DMS114 treated with DMSO at 0.1 percent for 48 hours (cell line): ENCODE data around the gene CHRNB2.
A peak's percentile ranks its signal among the peaks of the same experiment; 100 is the strongest.

Experiments used
- DNase-seq: peaks from one replicate; lab custom pipeline; 2025; ENCODE audit not compliant: unreplicated experiment; lab: John Stamatoyannopoulos, UW

CHRNB2 gene

DNA sequence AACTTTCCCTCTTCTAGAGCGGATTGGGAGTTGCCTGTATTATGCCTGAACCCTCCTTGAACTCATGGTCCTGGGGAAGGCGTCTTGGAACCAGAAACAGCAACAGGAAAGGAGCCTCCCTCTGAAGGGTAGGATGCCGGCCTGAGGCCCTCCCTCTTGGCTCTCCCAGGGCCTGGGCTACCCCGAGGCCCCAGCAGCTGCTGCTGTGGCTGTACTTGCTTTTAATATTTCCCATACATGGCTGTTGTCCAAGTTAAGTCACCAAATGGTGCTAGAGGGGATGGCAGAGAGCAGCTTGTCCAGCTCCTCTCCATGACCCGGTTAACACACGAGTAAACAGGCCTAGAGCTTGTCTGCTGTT is 10.5 kb downstream of the CHRNB2 start:
- no peak for DNase-seq

DNA sequence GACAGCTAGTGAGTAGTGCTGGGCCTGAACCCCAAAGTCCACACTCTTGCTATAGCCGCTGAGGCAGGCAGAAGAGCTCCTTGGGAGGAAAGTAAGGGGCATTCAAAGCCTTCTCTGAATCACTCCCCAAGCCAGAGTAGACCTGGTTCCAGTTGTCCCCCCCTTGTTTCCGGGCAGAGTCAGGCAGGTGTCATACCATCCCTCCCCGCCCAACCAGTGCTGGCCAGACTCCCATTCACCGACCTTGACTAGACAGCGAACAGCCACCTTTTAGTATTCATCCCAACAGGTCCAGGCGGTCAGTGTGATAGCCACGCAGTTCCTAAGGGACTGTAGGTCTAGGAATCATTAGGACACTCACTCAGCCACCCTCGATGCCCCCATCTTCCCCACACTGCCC is 11.8 kb downstream of the CHRNB2 start:
- DNase-seq = no peak

DNA sequence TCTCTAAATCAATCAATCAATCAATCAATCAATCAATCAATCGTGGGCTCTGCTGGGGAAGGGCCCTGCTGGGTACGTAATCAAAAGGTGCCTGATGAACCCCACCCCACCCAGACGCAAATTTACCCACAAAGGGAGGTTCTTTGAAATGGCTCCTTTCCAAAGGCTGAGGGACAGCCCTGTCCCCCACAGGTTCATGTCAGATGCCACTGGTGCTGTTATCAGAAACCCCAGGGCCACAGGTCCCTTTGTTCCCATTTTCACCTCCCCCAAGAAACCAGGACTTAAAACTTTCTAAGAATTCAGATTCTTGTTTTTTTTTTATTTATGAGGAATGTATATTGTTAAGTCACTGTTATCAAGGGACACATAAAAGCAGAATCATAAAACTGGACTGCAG is 14.2 kb downstream of the CHRNB2 start:
- no peak for DNase-seq

DNA sequence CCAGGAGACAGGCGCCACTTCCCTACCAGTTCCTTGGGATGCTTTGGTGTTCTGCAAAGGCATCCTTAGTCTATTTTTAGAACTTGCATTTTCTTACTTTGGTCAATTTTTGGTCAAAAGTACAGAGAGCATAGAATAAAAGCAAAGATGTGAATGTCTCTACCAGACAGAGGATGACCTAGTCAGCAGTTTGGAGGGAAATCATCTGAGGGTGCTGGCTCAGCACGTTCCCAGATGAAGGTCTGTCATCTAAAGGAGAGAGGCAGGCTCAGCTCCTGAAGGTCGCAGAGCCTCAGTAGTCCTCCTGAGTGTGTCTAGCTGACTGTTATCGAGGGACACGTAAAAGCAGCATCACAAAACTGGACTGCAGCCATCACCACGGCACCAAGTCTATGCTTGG is 15.3 kb downstream of the CHRNB2 start:
- no peak for DNase-seq

DNA sequence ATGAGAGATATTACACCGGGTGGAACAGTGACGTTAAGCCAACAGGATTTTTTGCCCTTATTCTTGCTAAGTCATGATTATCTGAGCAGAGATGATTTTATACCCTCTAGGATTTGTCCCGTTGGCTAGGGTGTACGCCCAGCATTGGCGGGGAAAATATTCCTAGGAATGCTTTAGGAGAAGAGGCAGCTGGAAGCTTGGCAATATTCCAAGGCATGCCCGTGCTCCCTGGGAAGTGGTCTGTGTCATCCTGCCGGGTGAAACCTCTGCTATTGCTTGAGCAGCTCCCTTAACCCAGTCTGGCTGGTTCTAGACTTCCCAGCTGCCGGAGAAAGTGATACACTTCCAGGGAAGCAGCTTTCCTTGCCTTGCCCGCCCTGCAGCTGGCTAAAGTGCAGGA is 16.2 kb downstream of the CHRNB2 start:
- no peak for DNase-seq

DNA sequence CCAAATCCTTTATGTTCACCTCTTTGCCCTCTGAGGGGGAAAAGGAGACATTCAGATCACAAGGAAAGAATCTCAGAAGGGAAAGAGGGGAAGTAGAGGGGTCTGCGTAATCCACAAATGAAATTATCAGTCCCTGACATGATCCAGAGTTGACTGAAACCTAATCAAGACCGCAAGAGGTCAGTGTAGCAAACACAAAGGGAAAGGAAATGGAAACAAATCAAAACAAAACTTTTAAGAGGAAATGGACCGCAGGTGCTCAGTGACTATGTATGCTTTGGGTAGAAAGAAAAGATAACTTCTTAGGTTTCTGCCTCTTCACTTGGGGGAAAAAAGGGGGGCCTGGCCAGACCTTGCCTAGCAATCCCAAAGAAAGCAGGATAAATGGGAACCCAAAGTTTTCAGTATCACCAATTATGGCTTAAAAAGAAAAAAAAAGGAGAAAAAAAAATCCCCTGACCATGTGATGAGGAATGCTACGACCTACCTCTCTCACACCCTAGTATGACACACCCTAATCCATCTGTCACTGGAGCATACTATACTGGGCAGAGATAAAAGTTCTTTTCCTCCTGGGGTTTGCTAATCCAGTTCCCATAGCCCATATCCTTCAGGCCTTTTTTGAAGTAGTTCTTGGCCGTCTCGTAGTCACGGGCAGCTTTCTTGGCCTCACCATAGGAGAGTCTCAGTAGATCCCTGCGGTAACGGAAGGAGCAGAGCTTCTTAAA is 16.9 kb downstream of the CHRNB2 start:
- no peak for DNase-seq

DNA sequence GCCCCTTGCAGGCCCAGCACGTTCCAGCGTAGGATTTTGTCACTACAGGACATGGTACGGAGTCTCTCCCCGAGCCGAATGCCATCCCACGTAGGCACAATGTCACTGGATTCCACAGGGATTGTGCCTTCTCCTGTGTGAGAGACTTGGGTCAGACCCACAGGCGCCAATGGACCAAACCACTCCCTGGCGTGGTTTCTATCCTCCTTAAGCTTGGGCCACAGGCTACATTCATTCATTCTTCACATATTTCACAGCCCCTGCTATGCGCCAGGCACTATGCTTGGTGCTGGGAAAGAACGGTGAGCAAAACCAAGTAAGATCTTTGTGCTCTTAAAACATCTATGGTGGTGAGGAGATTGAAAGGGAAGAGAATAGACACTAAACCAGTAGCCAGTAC is 18.7 kb downstream of the CHRNB2 start:
- no peak for DNase-seq

DNA sequence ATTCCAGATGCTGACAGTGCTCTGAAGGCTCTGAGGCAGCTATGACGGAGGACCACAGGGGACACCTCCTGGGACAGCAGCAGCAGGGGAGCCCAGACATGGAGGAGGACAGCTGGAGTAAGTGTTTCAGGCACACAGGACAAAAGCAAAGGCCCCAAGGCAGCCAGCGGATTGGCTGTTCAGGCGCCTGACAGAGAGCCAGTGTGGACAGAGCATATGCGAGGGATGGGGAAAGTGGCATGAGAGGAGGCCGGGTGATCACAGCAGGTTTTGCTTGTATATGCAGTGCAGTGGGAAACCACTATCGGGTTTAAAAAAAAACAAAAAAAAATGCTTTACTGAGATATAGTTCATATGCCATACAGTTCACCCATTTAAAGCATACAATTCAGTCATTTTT is 19.1 kb downstream of the CHRNB2 start:
- DNase-seq = no peak

DNA sequence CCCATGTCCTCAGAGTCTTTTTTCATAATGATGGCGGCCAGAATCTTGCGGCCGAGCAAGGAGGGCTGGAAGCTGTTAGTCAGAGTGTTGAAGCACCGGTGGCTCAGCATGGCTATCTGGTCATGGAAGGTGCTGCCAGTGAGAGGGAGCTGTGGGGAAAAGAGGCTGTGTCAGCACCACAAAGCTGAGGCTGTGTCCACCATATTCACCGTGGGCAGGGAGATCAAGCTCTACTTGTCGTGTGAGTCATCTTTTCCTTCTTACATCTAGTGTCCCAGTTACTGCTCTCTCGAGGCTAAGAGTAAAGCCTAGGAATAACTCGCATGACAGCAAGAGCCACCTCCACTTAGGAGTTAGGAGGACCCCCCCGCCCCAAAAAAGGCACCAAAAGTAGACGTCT is 22.2 kb downstream of the CHRNB2 start:
- no peak for DNase-seq

DNA sequence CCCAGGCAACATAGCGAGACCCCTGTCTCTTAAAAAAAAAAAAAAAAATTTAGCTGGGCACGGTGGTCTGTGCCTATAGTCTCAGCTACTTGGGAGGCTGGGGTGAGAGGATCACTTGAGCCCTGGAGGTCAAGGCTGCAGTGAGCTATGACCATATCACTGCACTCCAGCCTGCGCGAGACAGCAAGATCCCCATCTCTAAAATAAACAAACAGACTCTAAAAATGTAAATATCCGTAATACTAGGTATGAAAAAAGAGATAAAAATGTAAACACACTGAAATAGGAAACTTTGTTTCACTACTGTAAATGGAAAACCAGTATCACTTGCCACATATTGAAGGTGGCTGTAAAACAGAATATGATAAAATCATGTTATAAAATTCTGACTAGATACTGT is 23.2 kb downstream of the CHRNB2 start:
- no peak for DNase-seq

DNA sequence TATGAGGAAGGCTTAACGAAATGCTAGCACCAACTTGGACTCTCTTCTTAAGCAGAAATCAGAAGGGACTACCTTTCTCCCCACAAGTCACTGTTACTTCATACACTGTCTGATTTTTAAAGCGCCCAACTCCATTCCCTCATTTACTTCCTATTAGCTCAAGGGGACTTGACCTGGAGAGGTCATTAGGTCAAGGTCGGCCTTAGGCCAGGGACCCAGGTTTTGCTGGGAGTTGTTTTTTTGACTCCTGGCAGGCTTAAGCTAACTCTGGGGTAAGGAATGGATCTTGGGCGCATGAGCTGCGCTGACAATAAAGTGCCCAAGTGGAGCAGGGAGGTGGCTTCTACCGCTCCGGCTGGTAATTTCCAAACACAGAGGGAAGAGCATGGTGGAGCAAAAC is 23.6 kb downstream of the CHRNB2 start:
- no peak for DNase-seq

DNA sequence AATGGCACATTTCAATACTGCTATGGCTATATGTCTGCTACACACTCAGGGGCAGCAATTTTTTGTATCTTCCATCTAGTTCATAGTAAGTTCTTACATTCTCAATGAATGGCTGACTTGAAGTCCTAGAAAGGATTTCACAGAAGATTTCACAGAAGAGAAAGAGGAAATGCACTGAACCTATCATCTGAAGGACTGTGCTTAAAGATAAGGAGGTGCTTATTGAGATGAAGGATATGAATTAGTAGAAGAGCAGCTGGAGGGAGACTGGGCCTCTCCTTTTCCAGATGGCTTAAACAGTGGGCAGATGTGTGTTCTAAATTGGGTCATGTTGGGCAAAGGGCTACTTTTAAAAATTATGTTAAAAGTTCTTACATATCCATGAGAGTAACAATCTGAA is 25.8 kb downstream of the CHRNB2 start:
- no peak for DNase-seq

DNA sequence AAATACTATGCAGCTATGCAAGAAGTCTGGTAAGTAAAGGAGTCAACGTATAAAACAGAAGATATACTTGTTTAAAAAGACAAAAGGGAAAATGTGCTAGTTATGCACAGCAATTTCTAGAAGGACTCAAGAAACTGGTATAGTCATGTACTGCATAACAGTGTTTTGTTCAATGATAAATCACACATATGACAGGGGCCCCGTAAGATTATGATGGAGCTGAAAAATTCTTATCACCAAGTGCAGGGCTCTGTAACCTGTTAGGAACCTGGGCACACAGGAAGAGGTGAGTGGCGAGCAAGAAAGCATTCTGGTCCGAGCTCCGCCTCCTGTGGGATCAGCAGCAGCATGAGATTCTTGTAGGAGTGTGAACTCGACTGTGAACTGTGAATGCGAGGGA is 27.2 kb downstream of the CHRNB2 start:
- no peak for DNase-seq

DNA sequence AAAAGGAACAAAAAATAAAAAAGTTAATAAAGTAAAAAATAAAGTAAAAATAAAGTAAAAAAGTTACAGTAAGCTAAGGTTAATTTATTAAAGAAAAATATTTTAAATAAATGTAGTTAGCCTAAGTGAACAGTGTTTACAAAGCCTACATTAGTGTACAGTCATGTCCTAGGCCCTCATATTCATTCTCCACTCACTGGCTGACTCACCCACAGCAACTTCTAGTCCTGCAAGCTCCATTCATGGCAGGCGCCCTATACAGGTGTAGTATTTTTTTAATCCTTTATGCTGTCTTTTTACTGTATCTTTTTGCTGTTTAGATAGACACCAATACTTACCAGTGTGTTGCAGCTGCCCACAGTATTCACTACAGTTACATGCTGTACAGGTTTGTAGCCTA is 28.0 kb downstream of the CHRNB2 start:
- no peak for DNase-seq

DNA sequence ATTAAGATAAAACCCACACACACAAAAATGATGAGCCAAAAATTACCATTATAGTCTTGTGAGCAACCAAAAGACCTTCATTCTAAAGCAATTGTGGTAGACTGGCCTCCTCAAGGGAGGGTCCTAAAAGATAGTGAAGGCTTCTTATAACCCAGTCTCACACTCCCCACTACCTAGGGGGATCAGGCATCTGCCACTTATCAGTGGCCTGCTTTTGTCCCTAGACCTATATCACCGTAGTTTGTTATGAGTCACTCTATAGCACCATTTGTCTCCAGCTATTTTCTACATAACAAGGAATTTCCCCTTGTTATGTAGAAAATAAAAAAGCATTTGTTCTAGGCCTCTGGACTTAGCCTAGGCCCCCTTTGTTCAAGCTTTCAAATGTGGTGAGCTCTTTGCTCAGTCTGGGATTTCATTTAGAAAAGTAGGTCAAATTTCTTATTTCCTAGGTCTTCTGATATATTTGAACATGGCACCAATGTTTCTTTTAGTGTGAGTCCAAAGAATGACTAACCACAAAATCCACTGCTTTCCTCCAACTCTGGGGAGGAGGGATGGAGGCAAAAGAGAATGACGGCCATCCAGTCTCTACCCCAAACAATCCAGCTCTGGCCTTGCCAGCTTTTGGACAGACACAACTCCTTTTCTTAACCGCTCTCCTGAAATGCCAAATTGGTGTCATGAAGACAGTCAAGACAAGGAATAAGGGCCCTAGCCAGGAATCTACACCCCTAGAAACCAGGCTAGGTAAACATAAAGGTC is 31.5 kb downstream of the CHRNB2 start:
- no peak for DNase-seq

DNA sequence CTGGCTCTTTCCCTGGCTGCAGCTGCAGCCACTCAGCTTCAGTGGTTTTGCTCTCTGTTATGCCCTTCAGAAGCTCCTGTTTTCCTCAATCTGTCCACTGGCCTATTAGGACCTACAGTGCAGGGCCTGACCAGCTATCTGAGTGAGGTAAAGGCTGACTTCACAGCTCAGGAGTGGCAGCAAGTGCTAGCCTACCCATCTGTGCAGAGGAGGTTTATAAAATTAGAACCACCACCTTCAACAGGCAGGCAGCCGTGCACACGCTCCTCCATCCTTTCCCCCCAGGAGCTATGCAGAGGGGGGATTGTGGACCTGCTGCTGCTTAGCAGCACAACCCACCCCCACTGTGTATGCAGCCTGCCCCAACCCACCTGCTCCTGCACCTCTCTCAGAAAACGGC is 32.1 kb downstream of the CHRNB2 start:
- DNase-seq = no peak

DNA sequence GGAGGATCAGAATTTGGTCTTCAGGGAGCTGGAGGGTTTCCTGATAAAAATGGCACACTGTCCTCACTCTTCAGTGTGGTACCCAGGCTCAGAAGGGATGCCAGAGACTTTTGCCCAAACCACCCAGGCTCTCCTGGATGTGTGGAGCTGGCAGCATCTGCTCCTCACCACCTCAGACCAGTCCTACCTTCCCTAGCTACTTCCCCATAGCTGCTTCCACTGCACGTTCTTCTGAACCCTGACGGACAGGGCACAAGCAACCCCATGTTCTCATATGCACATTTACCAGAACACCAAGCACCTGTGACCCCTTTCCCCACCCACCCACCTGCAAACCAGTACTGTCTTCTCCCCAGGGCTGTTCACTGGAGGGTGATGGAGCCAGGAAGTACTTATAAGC is 35.7 kb downstream of the CHRNB2 start:
- no peak for DNase-seq

DNA sequence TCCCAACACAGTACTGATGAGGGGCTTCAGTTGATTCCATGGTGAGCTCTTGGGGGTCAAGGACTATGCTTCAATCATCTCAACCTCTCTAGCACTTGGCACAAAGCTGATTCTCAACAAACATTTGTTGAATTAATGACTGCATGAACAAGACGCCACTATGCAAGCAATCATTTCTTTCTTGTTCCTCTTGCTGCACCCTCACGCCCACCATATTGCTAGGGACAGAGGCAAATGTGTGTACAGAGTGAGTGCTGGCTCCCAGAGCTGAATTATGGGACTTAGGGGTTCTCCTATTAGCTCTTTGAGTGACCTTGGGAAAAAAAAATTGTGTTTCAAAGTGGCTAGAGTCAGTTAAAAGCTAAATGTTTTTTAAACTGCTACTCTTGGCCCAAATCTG is 38.0 kb downstream of the CHRNB2 start:
- DNase-seq = no peak

DNA sequence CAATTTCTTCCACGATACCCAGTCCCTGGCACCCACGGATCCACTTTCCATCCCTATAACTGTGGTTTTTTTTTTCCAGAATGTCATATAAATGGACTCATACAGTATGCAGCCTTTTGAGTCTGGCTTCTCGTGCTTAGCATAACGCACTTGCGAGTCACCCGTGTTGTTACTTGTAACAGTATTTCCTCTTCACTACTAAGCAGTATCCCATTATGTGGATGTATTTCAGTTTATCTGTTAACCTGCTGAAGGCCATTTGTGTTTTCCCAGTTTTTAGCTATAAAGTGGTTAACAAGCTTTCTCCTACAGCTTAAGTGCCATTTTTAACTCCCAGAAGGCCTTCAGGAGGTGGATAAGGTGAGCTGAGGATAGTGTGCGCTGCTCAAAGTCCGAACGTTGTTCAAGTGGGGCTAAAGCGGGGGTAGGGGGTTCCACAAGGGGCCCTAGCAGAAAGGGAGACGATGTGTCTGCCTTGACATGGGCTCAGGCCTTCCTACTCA is 39.6 kb downstream of the CHRNB2 start:
- peak; percentile 66 for DNase-seq

DNA sequence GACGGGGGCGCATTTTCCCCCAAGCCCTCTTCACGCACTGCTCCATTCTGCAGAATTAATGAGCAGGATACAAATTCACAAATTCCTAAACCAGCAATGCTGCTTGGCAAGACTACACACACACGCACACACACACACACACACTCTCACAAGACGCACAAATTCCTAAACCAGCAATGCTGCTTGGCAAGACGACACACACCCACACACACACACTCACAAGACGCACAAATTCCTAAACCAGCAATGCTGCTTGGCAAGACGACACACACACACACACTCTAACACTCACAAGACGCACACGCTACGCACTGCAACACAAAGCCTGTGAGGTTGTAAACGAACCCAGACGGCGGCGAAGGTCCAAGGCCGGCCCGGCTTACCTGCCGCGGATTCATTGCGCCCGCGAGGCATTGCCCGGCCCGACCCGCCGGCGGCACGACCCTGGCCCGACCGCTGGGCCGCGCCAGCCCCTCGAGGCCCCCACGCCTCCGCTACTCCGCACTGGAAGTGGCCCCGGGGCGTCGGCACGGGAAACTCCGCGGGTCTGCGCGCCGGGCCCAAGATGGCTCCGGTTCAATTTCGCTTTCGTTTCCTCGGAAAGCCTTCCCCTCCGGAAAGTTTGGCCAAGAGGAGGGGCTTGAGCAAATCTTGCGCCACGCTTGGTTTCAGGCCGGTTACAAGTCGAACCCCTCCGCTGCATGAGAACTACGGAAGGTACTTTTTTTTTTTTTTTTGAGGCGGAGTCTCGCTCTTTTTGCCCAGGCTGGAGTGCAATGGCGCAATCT is 40.2 kb downstream of the CHRNB2 start, which contains the start of gene ADAR:
Gene ADAR, minus strand, starts transcription at position 578 of the 788 bp plus-strand sequence. Its CDS starts 180 bp downstream, at position 398.
- peak; percentile 93 for DNase-seq

DNA sequence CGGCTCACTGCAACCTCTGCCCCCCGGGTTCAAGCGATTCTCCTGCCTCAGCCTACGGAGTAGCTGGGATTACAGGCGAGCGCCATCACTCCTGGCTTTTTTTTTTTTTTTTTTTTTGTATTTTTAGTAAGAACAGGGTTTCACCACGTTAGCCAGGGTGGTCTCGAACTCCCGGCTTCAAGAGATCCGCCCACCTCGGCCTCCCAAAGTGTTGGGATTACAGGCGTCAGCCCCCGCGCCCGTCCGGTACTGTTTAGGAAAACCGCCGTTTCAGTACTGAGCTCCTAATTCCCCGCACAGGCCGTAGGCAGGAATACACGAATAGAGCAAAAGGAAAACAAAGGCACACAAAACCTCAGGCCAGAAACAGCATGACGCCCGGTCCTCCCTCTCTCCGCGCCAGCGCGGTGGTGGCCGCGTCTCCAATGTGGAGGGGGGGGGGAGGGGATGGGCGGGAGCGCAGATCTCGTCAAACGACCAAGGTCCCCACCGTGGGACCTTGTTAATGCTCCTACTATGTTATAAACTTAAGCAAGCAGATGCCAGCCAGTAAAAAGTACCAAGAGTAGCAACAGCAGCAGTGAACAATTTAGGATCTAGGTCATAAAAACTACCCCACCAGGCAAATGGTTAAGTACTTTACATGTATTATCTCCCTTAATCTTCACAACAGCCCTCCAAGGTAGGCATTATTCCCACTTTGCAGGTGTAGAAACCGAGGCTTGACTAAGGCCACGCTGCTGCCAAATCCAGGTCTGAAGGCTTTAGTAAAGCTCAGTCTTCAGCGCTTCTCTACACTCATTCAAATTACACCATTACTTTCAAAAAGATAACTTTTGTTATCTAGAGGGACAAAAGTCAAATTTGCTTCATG is 41.1 kb downstream of the CHRNB2 start:
- DNase-seq = peak; percentile 65
